Kidney tubule cell (primary cell): ENCODE data around the gene ZNF628.

ENCODE experiments used
- DNase-seq: peaks from one replicate; pipeline ENCODE4 v3.0.0-alpha.2; 2018; ENCODE audit warnings: low spot score

The ZNF628 gene

GRCh38 chr19:55465460-55466240 lies 10.8 kb upstream of the ZNF628 start:
- DNase-seq = no peak

GRCh38 chr19:55466241-55466614 lies 10.2 kb upstream of the ZNF628 start:
- DNase-seq = no peak

GRCh38 chr19:55467236-55468053 lies 9.0 kb upstream of the ZNF628 start:
- peak; percentile 49 for DNase-seq

GRCh38 chr19:55468054-55468393 lies 8.4 kb upstream of the ZNF628 start:
- peak; percentile 25 for DNase-seq

- DNase-seq = no peak
Measured at GRCh38 chr19:55471266-55471665, 5.2 kb upstream of the ZNF628 start.

- DNase-seq = peak; percentile 92
Measured at GRCh38 chr19:55472463-55472862, 4.0 kb upstream of the ZNF628 start.

GRCh38 chr19:55473225-55474012 lies 3.0 kb upstream of the ZNF628 start:
- DNase-seq = peak; percentile 43

- DNase-seq = peak; percentile 95
Measured at GRCh38 chr19:55474269-55475265, 1.9 kb upstream of the ZNF628 start.

GRCh38 chr19:55477905-55478304 lies 1.5 kb downstream of the ZNF628 start:
- no peak for DNase-seq

- DNase-seq = no peak
Measured at GRCh38 chr19:55478364-55478763, 1.9 kb downstream of the ZNF628 start.

- DNase-seq = no peak
Measured at GRCh38 chr19:55479045-55479444, 2.6 kb downstream of the ZNF628 start.

GRCh38 chr19:55479451-55480230 lies 3.2 kb downstream of the ZNF628 start:
- DNase-seq = peak; percentile 61

GRCh38 chr19:55481148-55481793 lies 4.9 kb downstream of the ZNF628 start:
- DNase-seq = no peak

- no peak for DNase-seq
Measured at GRCh38 chr19:55481794-55482155, 5.4 kb downstream of the ZNF628 start.

- DNase-seq = no peak
Measured at GRCh38 chr19:55482156-55482961, 5.9 kb downstream of the ZNF628 start.

GRCh38 chr19:55482967-55483705 lies 6.7 kb downstream of the ZNF628 start:
- DNase-seq = no peak

- DNase-seq = no peak
Measured at GRCh38 chr19:55483706-55484592, 7.5 kb downstream of the ZNF628 start.
